Adrenal gland (tissue), 5 donors: Measurements from ENCODE around the gene IQGAP2.

Experiments
- CTCF ChIP-seq, 6 experiments: fragments of 450-650 bp in 4 of 6; fragments of 200-600 bp in 2 of 6; sonication (generic) in 1 of 6; IDR thresholded peaks; 1 replicate in 5 of 6; 2 replicates in 1 of 6; pipeline versions ENCODE4 v1.5.1 to v1.8.0; 2016 to 2021; ENCODE audit warnings: antibody characterized with exemption in 6 of 6, mild to moderate bottlenecking in 2 of 6, moderate library complexity in 1 of 6
- POLR2A ChIP-seq, 2 donors: fragments of 450-650 bp; IDR thresholded peaks; one replicate each; pipeline ENCODE4 v1.6.1; 2017; ENCODE audit warnings: antibody characterized with exemption in 2 of 2, mild to moderate bottlenecking in 2 of 2, moderate library complexity in 1 of 2
- donor health status: DM: no; HTN: no; CAD: no.

- TF ChIP-seq CTCF (IDR thresholded peaks at IDR 0.05) (no peak), POLR2A (IDR thresholded peaks at IDR 0.05) (no peak)
Measured at GRCh38 chr5:76535577-76535976, 132.5 kb downstream of the IQGAP2 start.
